CD14-positive monocyte (primary cell): ENCODE results near the gene LRP6. TPM values are rescaled to one million over a fixed set of nuclear protein-coding genes. Genes with fewer than 3 reads are reported as not detected.

ENCODE experiments used
- DNase-seq, 3 donors: peaks; one replicate each; pipeline ENCODE4 v3.0.0-alpha.2; 2011 to 2022
- H2AFZ ChIP-seq: 2 replicates; pipeline ENCODE4 v1.6.0; 2012; ENCODE audit warnings: mild to moderate bottlenecking, low read depth, low read length, inconsistent platforms; ENCODE audit not compliant: insufficient read depth, poor library complexity, severe bottlenecking
- H3K27ac ChIP-seq, 2 donors: 1 replicate in 1 of 2; 2 replicates in 1 of 2; pipeline ENCODE4 v1.5.1; 2012 to 2013; ENCODE audit warnings: low read length in 2 of 2, control low read depth in 1 of 2, inconsistent platforms in 1 of 2, low read depth in 1 of 2, mild to moderate bottlenecking in 1 of 2
- H3K27me3 ChIP-seq, 2 donors: one replicate each; pipeline versions ENCODE4 v1.6.0 to v1.6.1; 2011 to 2013; ENCODE audit warnings: low read length in 2 of 2; ENCODE audit not compliant: control insufficient read depth in 2 of 2, insufficient read depth in 2 of 2
- H3K36me3 ChIP-seq, 2 donors: replicated peaks in 1 of 2; 1 replicate in 1 of 2; 2 replicates in 1 of 2; pipeline versions ENCODE4 v1.5.1 to v1.6.1; 2012 to 2013; ENCODE audit warnings: low read length in 2 of 2, control low read depth in 1 of 2, inconsistent platforms in 1 of 2, mild to moderate bottlenecking in 1 of 2; ENCODE audit not compliant: insufficient read depth in 2 of 2, control insufficient read depth in 1 of 2
- H3K4me1 ChIP-seq, 2 donors: 1 replicate in 1 of 2; 2 replicates in 1 of 2; pipeline versions ENCODE4 v1.5.1 to v1.6.1; 2012 to 2013; ENCODE audit warnings: low read length in 2 of 2, control low read depth in 1 of 2, inconsistent platforms in 1 of 2, mild to moderate bottlenecking in 1 of 2, moderate library complexity in 1 of 2; ENCODE audit not compliant: insufficient read depth in 2 of 2, control insufficient read depth in 1 of 2
- H3K4me2 ChIP-seq: replicated peaks from 2 replicates; pipeline ENCODE3; 2012; ENCODE audit warnings: low read length, moderate library complexity, mild to moderate bottlenecking; ENCODE audit not compliant: poor library complexity, severe bottlenecking; ENCODE audit errors: extremely low read depth
- H3K4me3 ChIP-seq, 3 experiments: fragments of 200-600 bp in 1 of 3; sonication (generic) in 1 of 3; replicated peaks in 1 of 3; 1 replicate in 2 of 3; 2 replicates in 1 of 3; pipeline ENCODE4 v1.5.1; 2011 to 2013; ENCODE audit warnings: low read length in 3 of 3, mild to moderate bottlenecking in 3 of 3, control low read depth in 2 of 3, low read depth in 2 of 3, inconsistent platforms in 1 of 3, moderate library complexity in 1 of 3
- H3K79me2 ChIP-seq: 2 replicates; pipeline ENCODE4 v1.6.0; 2012; ENCODE audit warnings: mild to moderate bottlenecking, control low read depth, inconsistent platforms, low read length, moderate library complexity; ENCODE audit not compliant: insufficient read depth
- H3K9ac ChIP-seq: 2 replicates; pipeline ENCODE4 v1.6.0; 2017; ENCODE audit warnings: low read length, mild to moderate bottlenecking; ENCODE audit not compliant: insufficient read depth, poor library complexity, severe bottlenecking
- H3K9me3 ChIP-seq, 2 donors: replicated peaks in 1 of 2; 1 replicate in 1 of 2; 2 replicates in 1 of 2; pipeline versions ENCODE4 v1.5.1 to v1.6.1; 2012 to 2013; ENCODE audit warnings: low read length in 2 of 2, control low read depth in 1 of 2; ENCODE audit not compliant: control insufficient read depth in 1 of 2, insufficient read depth in 1 of 2
- H4K20me1 ChIP-seq: 2 replicates; pipeline ENCODE4 v1.6.0; 2012; ENCODE audit warnings: mild to moderate bottlenecking, low read length, control low read depth, moderate library complexity; ENCODE audit not compliant: insufficient read depth
- H3K27ac Mint-ChIP-seq, 7 donors: one replicate each; pipeline ENCODE4 v1.8.0; 2020; ENCODE audit warnings: mild to moderate bottlenecking in 7 of 7, mixed read lengths in 7 of 7, moderate library complexity in 6 of 7, inconsistent platforms in 2 of 7
- H3K27me3 Mint-ChIP-seq, 3 donors: one replicate each; pipeline ENCODE4 v1.8.0; 2021 to 2022; ENCODE audit warnings: low read depth in 3 of 3, mild to moderate bottlenecking in 3 of 3, mixed read lengths in 3 of 3, moderate library complexity in 3 of 3, inconsistent platforms in 1 of 3
- H3K36me3 Mint-ChIP-seq, 2 donors: one replicate each; pipeline ENCODE4 v1.8.0; 2020; ENCODE audit warnings: mixed read lengths in 2 of 2, inconsistent platforms in 1 of 2, mild to moderate bottlenecking in 1 of 2
- H3K4me1 Mint-ChIP-seq: one replicate; pipeline ENCODE4 v1.8.0; 2020; ENCODE audit warnings: mild to moderate bottlenecking, mixed read lengths
- H3K4me3 Mint-ChIP-seq, 2 donors: one replicate each; pipeline ENCODE4 v1.8.0; 2020; ENCODE audit warnings: mild to moderate bottlenecking in 2 of 2, mixed read lengths in 2 of 2, moderate library complexity in 1 of 2
- H3K9me3 Mint-ChIP-seq, 7 donors: one replicate each; pipeline ENCODE4 v1.8.0; 2020 to 2022; ENCODE audit warnings: mixed read lengths in 7 of 7, mild to moderate bottlenecking in 6 of 7, moderate library complexity in 6 of 7, inconsistent platforms in 2 of 7
- WGBS: methylation state at CpG from one replicate; pipeline ENCODE4 v1.1.5; 2013; ENCODE audit warnings: missing lambda C conversion rate; ENCODE audit not compliant: insufficient coverage; 5-methylcytosine and 5-hydroxymethylcytosine counted together
- intact Hi-C, 2 donors: fragments of 100-400 bp; cut with micrococcal nuclease; formaldehyde crosslinking; loops; one replicate each; pipeline versions ENCODE4 v1.15.0 to v1.15.1; 2023
- polyA plus RNA-seq, 3 donors: library from polyadenylated mRNA; depleted of rRNA in 1 of 3; unstranded in 2 of 3; stranded (reverse) in 1 of 3; fragments of 300-500 nt in 2 of 3; fragments of >200 nt in 1 of 3; fragmentation: Illumina TruSeq in 2 of 3; gene quantifications; 1 replicate in 2 of 3; 2 replicates in 1 of 3; pipeline ENCODE4 v1.2.3, GENCODE V29; 2012 to 2021
- small RNA-seq: library from RNA; depleted of rRNA; stranded (forward); fragments of <200 nt; gene quantifications from one replicate; pipeline ENCODE3, GENCODE V24; 2012; ENCODE audit warnings: low read depth; ENCODE audit not compliant: insufficient read length
- TF ChIP-seq, protein P1 (sequence below): fragments of 200-600 bp; IDR thresholded peaks from one replicate; pipeline ENCODE4 v1.8.0; 2022; ENCODE audit warnings: antibody characterized with exemption, mild to moderate bottlenecking

LRP6 gene
- polyA plus RNA-seq, 3 donors: 0.08 TPM; not detected in 2

DNA sequence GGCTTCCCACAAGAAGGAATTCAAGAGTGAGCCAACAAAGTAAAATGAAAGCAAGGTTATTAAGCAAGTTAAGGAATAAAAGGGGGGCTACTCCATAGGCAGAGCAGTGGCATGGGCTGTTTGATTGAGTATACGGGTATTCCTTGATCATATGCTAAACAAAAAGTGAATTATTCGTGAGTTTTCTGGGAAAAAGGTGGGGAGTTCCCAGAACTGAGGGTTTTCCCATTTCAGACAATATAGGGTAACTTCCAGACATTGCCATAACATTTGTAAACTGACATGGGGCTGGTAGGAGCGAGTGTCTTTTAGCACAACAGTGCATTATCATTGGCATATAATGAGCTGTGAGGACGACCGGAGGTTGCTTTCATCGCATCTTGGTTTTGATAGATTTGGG is 198.1 kb downstream of the LRP6 start:
- Histone ChIP-seq H3K4me2 (no peak overlapping the region), H3K27ac (no peak overlapping the region), H3K9ac (no peak overlapping the region), H4K20me1 (no peaks in the 10 kb centered on the region), H3K27me3 (no peaks in the 10 kb centered on the region), H3K4me1 (peaks cover 0 to 11% of the 10 kb centered on the region in 2 donors), H3K36me3 (no peaks in the 10 kb centered on the region), H3K4me3 (no peak overlapping the region), H3K9me3 (no peaks in the 10 kb centered on the region), H2AFZ (no peak overlapping the region), H3K79me2 (no peaks in the 10 kb centered on the region)
- TF ChIP-seq, protein P1, sequence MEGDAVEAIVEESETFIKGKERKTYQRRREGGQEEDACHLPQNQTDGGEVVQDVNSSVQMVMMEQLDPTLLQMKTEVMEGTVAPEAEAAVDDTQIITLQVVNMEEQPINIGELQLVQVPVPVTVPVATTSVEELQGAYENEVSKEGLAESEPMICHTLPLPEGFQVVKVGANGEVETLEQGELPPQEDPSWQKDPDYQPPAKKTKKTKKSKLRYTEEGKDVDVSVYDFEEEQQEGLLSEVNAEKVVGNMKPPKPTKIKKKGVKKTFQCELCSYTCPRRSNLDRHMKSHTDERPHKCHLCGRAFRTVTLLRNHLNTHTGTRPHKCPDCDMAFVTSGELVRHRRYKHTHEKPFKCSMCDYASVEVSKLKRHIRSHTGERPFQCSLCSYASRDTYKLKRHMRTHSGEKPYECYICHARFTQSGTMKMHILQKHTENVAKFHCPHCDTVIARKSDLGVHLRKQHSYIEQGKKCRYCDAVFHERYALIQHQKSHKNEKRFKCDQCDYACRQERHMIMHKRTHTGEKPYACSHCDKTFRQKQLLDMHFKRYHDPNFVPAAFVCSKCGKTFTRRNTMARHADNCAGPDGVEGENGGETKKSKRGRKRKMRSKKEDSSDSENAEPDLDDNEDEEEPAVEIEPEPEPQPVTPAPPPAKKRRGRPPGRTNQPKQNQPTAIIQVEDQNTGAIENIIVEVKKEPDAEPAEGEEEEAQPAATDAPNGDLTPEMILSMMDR: no peak
- WGBS: 98% methylated on average over 5 of the region's 6 CpGs
- peaks cover 2 to 6% (median 4%) of the 10 kb centered on the region in 3 donors for H3K27me3 Mint-ChIP-seq
- H3K36me3 Mint-ChIP-seq: no peaks in the 10 kb centered on the region
- peaks cover 0 to 2% (median 0%) of the 10 kb centered on the region in 7 donors for H3K9me3 Mint-ChIP-seq
- no peak for DNase-seq
- peaks cover 18% of the 10 kb centered on the region for H3K4me1 Mint-ChIP-seq
- no peak overlapping the region for H3K27ac Mint-ChIP-seq
- intact Hi-C loops: no loop called here
- no peak overlapping the region for H3K4me3 Mint-ChIP-seq

Small RNA genes within 50 kb of the gene (small RNA-seq; reads per million reads assigned to genes)
- gene RNU6-318P: not detected
- not detected for gene RNU6-545P

Other genes with a start within 250 kb of the LRP6 start
- gene BCL2L14, start 196.1 kb downstream of the LRP6 start, polyA plus RNA-seq: not detected
- 1 to 10 TPM in 2 of 3 donors, under 1 TPM in 1; 0.24 to 2.3 (median 1.5) TPM for gene MANSC1, start 83.2 kb upstream of the LRP6 start, polyA plus RNA-seq
- gene BORCS5, start 90.0 kb upstream of the LRP6 start, polyA plus RNA-seq: 10 to 100 TPM in 1 of 3 donors, 1 to 10 TPM in 2; 8.5 to 15.1 (median 9.6) TPM